ENCODE measurements around the gene CCNT1. TPM values are rescaled to one million over a fixed set of nuclear protein-coding genes. Genes with fewer than 3 reads are reported as not detected.
"Not testable (repeated sequence)": the region's sequence is repeated elsewhere in the genome, so short reads cannot be mapped to it uniquely, and the experiment has no call there.

CCNT1 gene
- total RNA-seq, 1 donor from 2014 or later, result 49.2 TPM

GRCh38 chr12:48736456-48736855 is 19.9 kb upstream of the CCNT1 start:
- Mint-ChIP-seq H3K36me3 (ENCODE audit: low read depth, unreplicated experiment) (no peaks in the 10 kb centered on the region), H3K4me3 (ENCODE audit: unreplicated experiment) (no peak overlapping the region), H3K4me1 (ENCODE audit: low read depth, unreplicated experiment) (no peaks in the 10 kb centered on the region), H3K27me3 (ENCODE audit: low read depth, unreplicated experiment) (peaks cover 9% of the 10 kb centered on the region), H3K27ac (ENCODE audit: unreplicated experiment) (no peak overlapping the region), H3K9me3 (ENCODE audit: unreplicated experiment) (no peaks in the 10 kb centered on the region)
- Histone ChIP-seq H2AFZ (ENCODE audit: low read depth, low read length) (no peak overlapping the region), H3K79me2 (ENCODE audit: insufficient read depth, low read length) (no peaks in the 10 kb centered on the region), H3K4me1 (ENCODE audit: insufficient read depth, low read length) (no peaks in the 10 kb centered on the region), H3K27me3 (ENCODE audit: insufficient read depth, low read length) (peaks cover 11% of the 10 kb centered on the region), H3K27ac (ENCODE audit: low read depth, low read length) (no peak overlapping the region), H3K9me3 (ENCODE audit: insufficient read depth, low read depth, low read length) (no peaks in the 10 kb centered on the region), H3K36me3 (ENCODE audit: insufficient read depth, low read length) (no peaks in the 10 kb centered on the region), H4K20me1 (ENCODE audit: insufficient read depth, low read length) (no peaks in the 10 kb centered on the region), H3K9ac (ENCODE audit: low read length) (no peak overlapping the region), H3K4me3 (ENCODE audit: insufficient read depth, low read depth, low read length) (no peak overlapping the region), H3K4me2 (ENCODE audit: low read length) (no peak overlapping the region)
- DNase-seq (ENCODE audit: low read depth) (no peak), FAIRE-seq (no peak)
- TF ChIP-seq CTCF (IDR thresholded peaks at IDR 0.05; ENCODE audit: insufficient read depth, low read depth, low read length) (no peak), EZH2 (IDR thresholded peaks at IDR 0.05; ENCODE audit: insufficient read depth, low read length) (no peak)

- no peak for DNase-seq (ENCODE audit: low read depth)
- Histone ChIP-seq H3K9ac (ENCODE audit: low read length) (no peak overlapping the region), H3K36me3 (ENCODE audit: insufficient read depth, low read length) (no peaks in the 10 kb centered on the region), H3K4me1 (ENCODE audit: insufficient read depth, low read length) (no peaks in the 10 kb centered on the region), H2AFZ (ENCODE audit: low read depth, low read length) (no peak overlapping the region), H3K4me2 (ENCODE audit: low read length) (no peak overlapping the region), H3K4me3 (ENCODE audit: insufficient read depth, low read depth, low read length) (no peak overlapping the region), H3K27ac (ENCODE audit: low read depth, low read length) (no peak overlapping the region), H3K27me3 (ENCODE audit: insufficient read depth, low read length) (no peaks in the 10 kb centered on the region), H4K20me1 (ENCODE audit: insufficient read depth, low read length) (no peaks in the 10 kb centered on the region), H3K79me2 (ENCODE audit: insufficient read depth, low read length) (no peaks in the 10 kb centered on the region), H3K9me3 (ENCODE audit: insufficient read depth, low read depth, low read length) (no peaks in the 10 kb centered on the region)
- Mint-ChIP-seq H3K27ac (ENCODE audit: unreplicated experiment) (no peak overlapping the region), H3K36me3 (ENCODE audit: low read depth, unreplicated experiment) (no peaks in the 10 kb centered on the region), H3K4me1 (ENCODE audit: low read depth, unreplicated experiment) (no peaks in the 10 kb centered on the region), H3K4me3 (ENCODE audit: unreplicated experiment) (no peak overlapping the region), H3K27me3 (ENCODE audit: low read depth, unreplicated experiment) (peaks cover 3% of the 10 kb centered on the region), H3K9me3 (ENCODE audit: unreplicated experiment) (no peaks in the 10 kb centered on the region)
- no peak for FAIRE-seq
- TF ChIP-seq CTCF (IDR thresholded peaks at IDR 0.05; ENCODE audit: insufficient read depth, low read depth, low read length), result no peak
- TF ChIP-seq EZH2 (IDR thresholded peaks at IDR 0.05; ENCODE audit: insufficient read depth, low read length), result no peak
Measured at GRCh38 chr12:48728807-48729206, 12.3 kb upstream of the CCNT1 start.

- H3K4me3 ChIP-seq (ENCODE audit: insufficient read depth, low read depth, low read length); H4K20me1 ChIP-seq (ENCODE audit: insufficient read depth, low read length); H3K27me3 ChIP-seq (ENCODE audit: insufficient read depth, low read length); H3K27ac Mint-ChIP-seq (ENCODE audit: unreplicated experiment); H3K9me3 ChIP-seq (ENCODE audit: insufficient read depth, low read depth, low read length); H3K9ac ChIP-seq (ENCODE audit: low read length); FAIRE-seq; H3K36me3 Mint-ChIP-seq (ENCODE audit: low read depth, unreplicated experiment); H3K4me1 ChIP-seq (ENCODE audit: insufficient read depth, low read length); H3K27ac ChIP-seq (ENCODE audit: low read depth, low read length); H3K27me3 Mint-ChIP-seq (ENCODE audit: low read depth, unreplicated experiment); DNase-seq (ENCODE audit: low read depth); H3K4me3 Mint-ChIP-seq (ENCODE audit: unreplicated experiment); H3K79me2 ChIP-seq (ENCODE audit: insufficient read depth, low read length); H3K4me2 ChIP-seq (ENCODE audit: low read length); H2AFZ ChIP-seq (ENCODE audit: low read depth, low read length); H3K4me1 Mint-ChIP-seq (ENCODE audit: low read depth, unreplicated experiment); H3K36me3 ChIP-seq (ENCODE audit: insufficient read depth, low read length): not testable (repeated sequence)
- peaks cover 13% of the 10 kb centered on the region for H3K9me3 Mint-ChIP-seq (ENCODE audit: unreplicated experiment)
Measured at GRCh38 chr12:48720737-48721136, 4.2 kb upstream of the CCNT1 start.

- peaks cover 13% of the 10 kb centered on the region for H3K9me3 Mint-ChIP-seq (ENCODE audit: unreplicated experiment)
- H3K27me3 ChIP-seq (ENCODE audit: insufficient read depth, low read length); H3K36me3 Mint-ChIP-seq (ENCODE audit: low read depth, unreplicated experiment); H3K4me1 Mint-ChIP-seq (ENCODE audit: low read depth, unreplicated experiment); H4K20me1 ChIP-seq (ENCODE audit: insufficient read depth, low read length); H3K27ac Mint-ChIP-seq (ENCODE audit: unreplicated experiment); H3K9me3 ChIP-seq (ENCODE audit: insufficient read depth, low read depth, low read length); H2AFZ ChIP-seq (ENCODE audit: low read depth, low read length); H3K27ac ChIP-seq (ENCODE audit: low read depth, low read length); H3K4me1 ChIP-seq (ENCODE audit: insufficient read depth, low read length); H3K9ac ChIP-seq (ENCODE audit: low read length); H3K4me3 ChIP-seq (ENCODE audit: insufficient read depth, low read depth, low read length); DNase-seq (ENCODE audit: low read depth); H3K27me3 Mint-ChIP-seq (ENCODE audit: low read depth, unreplicated experiment); H3K4me2 ChIP-seq (ENCODE audit: low read length); H3K36me3 ChIP-seq (ENCODE audit: insufficient read depth, low read length); H3K4me3 Mint-ChIP-seq (ENCODE audit: unreplicated experiment); FAIRE-seq: not testable (repeated sequence)
- H3K79me2 ChIP-seq (ENCODE audit: insufficient read depth, low read length), result peaks cover 14% of the 10 kb centered on the region
Measured at GRCh38 chr12:48720171-48720570, 3.7 kb upstream of the CCNT1 start.

- H3K4me3 Mint-ChIP-seq (ENCODE audit: unreplicated experiment); H2AFZ ChIP-seq (ENCODE audit: low read depth, low read length); H3K27ac Mint-ChIP-seq (ENCODE audit: unreplicated experiment); H4K20me1 ChIP-seq (ENCODE audit: insufficient read depth, low read length); H3K4me1 ChIP-seq (ENCODE audit: insufficient read depth, low read length); H3K4me2 ChIP-seq (ENCODE audit: low read length); H3K9ac ChIP-seq (ENCODE audit: low read length); DNase-seq (ENCODE audit: low read depth); H3K4me3 ChIP-seq (ENCODE audit: insufficient read depth, low read depth, low read length); H3K36me3 ChIP-seq (ENCODE audit: insufficient read depth, low read length); H3K9me3 ChIP-seq (ENCODE audit: insufficient read depth, low read depth, low read length); H3K36me3 Mint-ChIP-seq (ENCODE audit: low read depth, unreplicated experiment); H3K27me3 Mint-ChIP-seq (ENCODE audit: low read depth, unreplicated experiment); H3K27ac ChIP-seq (ENCODE audit: low read depth, low read length); H3K27me3 ChIP-seq (ENCODE audit: insufficient read depth, low read length); FAIRE-seq: not testable (repeated sequence)
- peaks cover 25% of the 10 kb centered on the region for H3K79me2 ChIP-seq (ENCODE audit: insufficient read depth, low read length)
- Mint-ChIP-seq H3K9me3 (ENCODE audit: unreplicated experiment) (peaks cover 13% of the 10 kb centered on the region), H3K4me1 (ENCODE audit: low read depth, unreplicated experiment) (peaks cover 11% of the 10 kb centered on the region)
Measured at GRCh38 chr12:48719002-48719401, 2.5 kb upstream of the CCNT1 start.
